Measurements from ENCODE around the gene RHAG. TPM values are rescaled to one million over a fixed set of nuclear protein-coding genes. Genes with fewer than 3 reads are reported as not detected.

RHAG gene
- total RNA-seq, 1 experiment from 2014 or later, result 0.31 TPM

DNA sequence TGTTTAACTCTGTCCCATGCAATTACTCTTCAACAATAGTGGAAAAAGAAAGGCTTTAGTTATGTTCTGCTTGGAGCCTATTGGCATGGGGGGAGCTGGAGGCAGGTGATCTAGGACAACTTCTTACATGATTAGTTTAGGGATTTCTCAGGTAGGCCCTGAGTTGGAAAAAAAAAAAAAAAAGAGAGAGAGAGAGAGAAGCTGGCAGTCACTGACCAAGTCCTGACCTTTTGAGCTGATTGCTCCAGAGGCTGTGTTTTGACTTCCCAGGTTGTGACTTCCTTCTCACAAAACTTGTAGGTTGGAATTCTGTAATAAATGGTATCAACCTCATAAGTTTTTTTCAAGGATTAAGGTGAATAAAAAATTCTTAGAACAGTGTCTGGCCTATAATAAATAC is 78.4 kb downstream of the RHAG start:
- no peak overlapping the region for H3K27ac Mint-ChIP-seq
- DNase-seq (ENCODE audit: low spot score) (no peak), ATAC-seq (no peak)
- peaks cover 24% of the 10 kb centered on the region for H3K4me1 Mint-ChIP-seq
- CTCF ChIA-PET, result no interaction called here
- POLR2A ChIA-PET, result interaction anchor here (1.1 kb wide), 1 partner anchor 16 kb away, joined by 6 read pairs; no protein-coding TSS in a partner anchor
- peaks cover 94% of the 10 kb centered on the region for H3K27me3 Mint-ChIP-seq (ENCODE audit: low read depth)
- TF ChIP-seq SP1 (CRISPR knock-in tag; conservative IDR thresholded peaks at IDR 0.05), result no peak
- no peak for TF ChIP-seq NR2C2 (CRISPR knock-in tag; IDR thresholded peaks at IDR 0.05)
- no peak for TF ChIP-seq AFF4 (CRISPR knock-in tag; IDR thresholded peaks at IDR 0.05; ENCODE audit: borderline replicate concordance)
- no peak for TF ChIP-seq SMAD4 (CRISPR knock-in tag; IDR thresholded peaks at IDR 0.05)
- TF ChIP-seq MYBL2 (CRISPR knock-in tag; IDR thresholded peaks at IDR 0.05), result no peak
- TF ChIP-seq SOX15 (CRISPR knock-in tag; IDR thresholded peaks at IDR 0.05), result no peak
- TF ChIP-seq JAZF1 (CRISPR knock-in tag; IDR thresholded peaks at IDR 0.05), result no peak
- TF ChIP-seq, protein P1, sequence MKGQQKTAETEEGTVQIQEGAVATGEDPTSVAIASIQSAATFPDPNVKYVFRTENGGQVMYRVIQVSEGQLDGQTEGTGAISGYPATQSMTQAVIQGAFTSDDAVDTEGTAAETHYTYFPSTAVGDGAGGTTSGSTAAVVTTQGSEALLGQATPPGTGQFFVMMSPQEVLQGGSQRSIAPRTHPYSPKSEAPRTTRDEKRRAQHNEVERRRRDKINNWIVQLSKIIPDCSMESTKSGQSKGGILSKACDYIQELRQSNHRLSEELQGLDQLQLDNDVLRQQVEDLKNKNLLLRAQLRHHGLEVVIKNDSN (CRISPR knock-in tag; IDR thresholded peaks at IDR 0.05), result no peak
- TF ChIP-seq, protein P2, sequence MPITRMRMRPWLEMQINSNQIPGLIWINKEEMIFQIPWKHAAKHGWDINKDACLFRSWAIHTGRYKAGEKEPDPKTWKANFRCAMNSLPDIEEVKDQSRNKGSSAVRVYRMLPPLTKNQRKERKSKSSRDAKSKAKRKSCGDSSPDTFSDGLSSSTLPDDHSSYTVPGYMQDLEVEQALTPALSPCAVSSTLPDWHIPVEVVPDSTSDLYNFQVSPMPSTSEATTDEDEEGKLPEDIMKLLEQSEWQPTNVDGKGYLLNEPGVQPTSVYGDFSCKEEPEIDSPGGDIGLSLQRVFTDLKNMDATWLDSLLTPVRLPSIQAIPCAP (CRISPR knock-in tag; IDR thresholded peaks at IDR 0.05), result no peak
- TF ChIP-seq ZNF671 (CRISPR knock-in tag; IDR thresholded peaks at IDR 0.05), result no peak
- TF ChIP-seq, protein P3, sequence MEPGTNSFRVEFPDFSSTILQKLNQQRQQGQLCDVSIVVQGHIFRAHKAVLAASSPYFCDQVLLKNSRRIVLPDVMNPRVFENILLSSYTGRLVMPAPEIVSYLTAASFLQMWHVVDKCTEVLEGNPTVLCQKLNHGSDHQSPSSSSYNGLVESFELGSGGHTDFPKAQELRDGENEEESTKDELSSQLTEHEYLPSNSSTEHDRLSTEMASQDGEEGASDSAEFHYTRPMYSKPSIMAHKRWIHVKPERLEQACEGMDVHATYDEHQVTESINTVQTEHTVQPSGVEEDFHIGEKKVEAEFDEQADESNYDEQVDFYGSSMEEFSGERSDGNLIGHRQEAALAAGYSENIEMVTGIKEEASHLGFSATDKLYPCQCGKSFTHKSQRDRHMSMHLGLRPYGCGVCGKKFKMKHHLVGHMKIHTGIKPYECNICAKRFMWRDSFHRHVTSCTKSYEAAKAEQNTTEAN (CRISPR knock-in tag; IDR thresholded peaks at IDR 0.05), result no peak
- no peak for TF ChIP-seq ZNF396 (CRISPR knock-in tag; IDR thresholded peaks at IDR 0.05; ENCODE audit: borderline replicate concordance)
- no peak for TF ChIP-seq KAT7 (CRISPR knock-in tag; IDR thresholded peaks at IDR 0.05; ENCODE audit: borderline replicate concordance)
- no peak for TF ChIP-seq JUN (CRISPR knock-in tag; IDR thresholded peaks at IDR 0.05)
- no peak overlapping the region for H3K4me3 Mint-ChIP-seq
- no peaks in the 10 kb centered on the region for H3K9me3 Mint-ChIP-seq
- H3K36me3 Mint-ChIP-seq, result peaks cover 27% of the 10 kb centered on the region

DNA sequence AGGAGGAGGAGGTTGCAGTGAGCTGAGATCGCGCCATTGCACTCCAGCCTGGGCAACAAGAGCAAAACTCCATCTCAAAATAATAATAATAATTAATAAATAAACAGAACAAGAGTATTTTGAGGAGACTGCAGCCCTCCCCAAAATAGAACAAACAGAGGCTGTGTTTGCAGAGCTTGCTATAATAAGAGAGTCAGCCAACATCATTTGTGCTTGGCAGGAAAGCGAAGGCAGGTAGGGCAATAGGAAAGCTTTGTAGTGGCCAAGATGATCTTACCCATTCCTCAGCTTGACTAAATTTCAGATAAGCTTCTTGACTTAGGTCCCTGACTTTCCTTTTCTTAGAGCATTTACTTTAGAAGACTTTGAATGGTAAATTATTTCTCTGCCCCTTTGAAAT is 79.5 kb downstream of the RHAG start:
- Mint-ChIP-seq H3K9me3 (no peaks in the 10 kb centered on the region), H3K36me3 (peaks cover 27% of the 10 kb centered on the region), H3K4me3 (no peak overlapping the region), H3K27ac (no peak overlapping the region), H3K4me1 (peaks cover 35% of the 10 kb centered on the region), H3K27me3 (ENCODE audit: low read depth) (peaks cover 98% of the 10 kb centered on the region)
- POLR2A ChIA-PET, result no interaction called here
- CTCF ChIA-PET, result interaction anchor here (0.7 kb wide), 1 partner anchor 9 kb away, joined by 3 read pairs; no protein-coding TSS in a partner anchor
- DNase-seq (ENCODE audit: low spot score) (no peak), ATAC-seq (no peak)
- TF ChIP-seq FOXJ3 (CRISPR knock-in tag; IDR thresholded peaks at IDR 0.05; ENCODE audit: borderline replicate concordance), result no peak
- no peak for TF ChIP-seq RELA (CRISPR knock-in tag; IDR thresholded peaks at IDR 0.05; ENCODE audit: borderline replicate concordance)
- TF ChIP-seq ZNF512 (CRISPR knock-in tag; IDR thresholded peaks at IDR 0.05; ENCODE audit: borderline replicate concordance), result no peak
- TF ChIP-seq TEAD1 (CRISPR knock-in tag; IDR thresholded peaks at IDR 0.05), result no peak
- no peak for TF ChIP-seq GRHL2 (CRISPR knock-in tag; IDR thresholded peaks at IDR 0.05; ENCODE audit: insufficient replicate concordance, severe bottlenecking)
- no peak for TF ChIP-seq TCF7 (CRISPR knock-in tag; IDR thresholded peaks at IDR 0.05; ENCODE audit: low read depth)
- TF ChIP-seq PRDM15 (CRISPR knock-in tag; IDR thresholded peaks at IDR 0.05), result no peak
- TF ChIP-seq TEAD4 (CRISPR knock-in tag; IDR thresholded peaks at IDR 0.05), result no peak
- TF ChIP-seq, protein P4, sequence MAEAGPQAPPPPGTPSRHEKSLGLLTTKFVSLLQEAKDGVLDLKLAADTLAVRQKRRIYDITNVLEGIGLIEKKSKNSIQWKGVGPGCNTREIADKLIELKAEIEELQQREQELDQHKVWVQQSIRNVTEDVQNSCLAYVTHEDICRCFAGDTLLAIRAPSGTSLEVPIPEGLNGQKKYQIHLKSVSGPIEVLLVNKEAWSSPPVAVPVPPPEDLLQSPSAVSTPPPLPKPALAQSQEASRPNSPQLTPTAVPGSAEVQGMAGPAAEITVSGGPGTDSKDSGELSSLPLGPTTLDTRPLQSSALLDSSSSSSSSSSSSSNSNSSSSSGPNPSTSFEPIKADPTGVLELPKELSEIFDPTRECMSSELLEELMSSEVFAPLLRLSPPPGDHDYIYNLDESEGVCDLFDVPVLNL (CRISPR knock-in tag; IDR thresholded peaks at IDR 0.05; ENCODE audit: borderline replicate concordance, low read depth), result no peak

Measured in WTC11 (cell line).